ENCODE results near the gene LAYN.

Gene LAYN

GRCh38 chr11:111549196-111549868 lies 8.8 kb downstream of the LAYN start:
- TF ChIP-seq CTCF (IDR thresholded peaks at IDR 0.05; ENCODE audit: low read depth, low read length, missing control alignments): no peak

GRCh38 chr11:111549869-111550203 lies 9.3 kb downstream of the LAYN start:
- in situ Hi-C loops (cut with HindIII; ENCODE audit: low pct_ligation_motif_present, low sequenced_read_pairs): no loop called here
- no peak for TF ChIP-seq CTCF (IDR thresholded peaks at IDR 0.05; ENCODE audit: low read depth, low read length, missing control alignments)
- DNase-seq: no peak
- Histone ChIP-seq H3K36me3 (replicated peaks) (peaks cover 6% of the 10 kb centered on the region), H3K27me3 (replicated peaks) (no peaks in the 10 kb centered on the region), H3K4me3 (ENCODE audit: low read depth, low read length) (no peak overlapping the region), H3K27ac (no peak overlapping the region)

More at GRCh38 chr11:111549196-111549868, 8.8 kb downstream of the LAYN start:
- in situ Hi-C loops (cut with HindIII; ENCODE audit: low pct_ligation_motif_present, low sequenced_read_pairs): no loop called here
- Histone ChIP-seq H3K36me3 (replicated peaks) (peaks cover 6% of the 10 kb centered on the region), H3K27me3 (replicated peaks) (no peaks in the 10 kb centered on the region), H3K27ac (no peak overlapping the region), H3K4me3 (ENCODE audit: low read depth, low read length) (no peak overlapping the region)
- DNase-seq: no peak

- in situ Hi-C loops (cut with HindIII; ENCODE audit: low pct_ligation_motif_present, low sequenced_read_pairs): no loop called here
- Histone ChIP-seq H3K27me3 (replicated peaks) (no peaks in the 10 kb centered on the region), H3K27ac (no peak overlapping the region), H3K4me3 (ENCODE audit: low read depth, low read length) (no peak overlapping the region), H3K36me3 (replicated peaks) (peaks cover 6% of the 10 kb centered on the region)
- TF ChIP-seq CTCF (IDR thresholded peaks at IDR 0.05; ENCODE audit: low read depth, low read length, missing control alignments): no peak
- DNase-seq: no peak
Observed at GRCh38 chr11:111550258-111550657, 9.7 kb downstream of the LAYN start.

DNA sequence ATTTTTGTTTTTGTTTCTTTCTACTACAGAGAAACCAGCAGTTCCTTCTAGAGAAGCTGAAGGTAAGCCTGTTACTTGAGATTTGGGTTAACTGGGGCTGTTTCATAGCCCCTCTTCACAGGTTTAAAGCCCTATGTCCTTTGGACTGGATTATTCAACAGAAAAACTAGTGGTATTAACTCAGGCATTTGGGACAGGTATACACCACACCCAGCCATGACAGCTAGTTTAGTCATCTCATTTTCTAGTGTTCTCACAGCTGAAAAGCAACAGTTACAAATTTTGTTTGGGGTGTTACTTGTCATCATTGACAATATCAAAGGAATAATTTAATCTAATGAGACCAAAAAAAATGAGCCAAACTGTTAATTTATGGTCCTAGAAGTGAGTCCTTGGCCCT lies 14.0 kb downstream of the LAYN start:
- no peak overlapping the region for H3K4me3 ChIP-seq (ENCODE audit: low read depth, low read length)
- peaks cover 2% of the 10 kb centered on the region for H3K36me3 ChIP-seq (replicated peaks)
- TF ChIP-seq CTCF (IDR thresholded peaks at IDR 0.05; ENCODE audit: low read depth, low read length, missing control alignments): no peak
- H3K27ac ChIP-seq: no peak overlapping the region
- DNase-seq: no peak
- in situ Hi-C loops (cut with HindIII; ENCODE audit: low pct_ligation_motif_present, low sequenced_read_pairs): no loop called here
- H3K27me3 ChIP-seq (replicated peaks): no peaks in the 10 kb centered on the region

GRCh38 chr11:111555255-111555654 lies 14.7 kb downstream of the LAYN start:
- DNase-seq: peak; percentile 28
- H3K36me3 ChIP-seq (replicated peaks): no peaks in the 10 kb centered on the region
- no peak overlapping the region for H3K4me3 ChIP-seq (ENCODE audit: low read depth, low read length)
- peak overlapping the region; percentile 10 for H3K27ac ChIP-seq
- no peak for TF ChIP-seq CTCF (IDR thresholded peaks at IDR 0.05; ENCODE audit: low read depth, low read length, missing control alignments)
- no peaks in the 10 kb centered on the region for H3K27me3 ChIP-seq (replicated peaks)
- in situ Hi-C loops (cut with HindIII; ENCODE audit: low pct_ligation_motif_present, low sequenced_read_pairs): no loop called here

All from brain microvascular endothelial cell (primary cell).